ENCODE data around the gene PIK3R6.

Gene PIK3R6

DNA sequence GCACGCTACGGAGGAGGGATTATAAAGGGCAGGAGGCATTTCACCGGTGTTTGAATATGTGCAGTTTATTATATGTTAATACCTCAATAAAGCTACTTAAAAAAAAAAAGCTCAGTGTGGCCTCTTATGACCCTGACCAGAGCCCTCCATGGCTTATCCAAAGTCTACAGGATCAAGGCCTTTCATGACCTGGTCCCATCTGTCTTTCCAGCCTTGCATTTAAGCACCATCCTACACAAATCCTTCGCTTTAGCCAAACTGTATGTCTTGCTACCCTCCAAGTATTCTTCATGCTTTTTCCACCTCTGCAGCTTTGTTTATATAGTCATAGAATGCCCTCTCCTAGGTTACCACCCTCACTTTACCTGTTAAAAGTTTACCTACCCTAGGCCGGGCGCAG lies 74.8 kb downstream of the PIK3R6 start:
- no peak overlapping the region for H3K4me3 ChIP-seq (replicated peaks; ENCODE audit: insufficient read depth, low read length)
- no peak for TF ChIP-seq CTCF (IDR thresholded peaks at IDR 0.05; ENCODE audit: insufficient read depth, low read length)
- TF ChIP-seq POLR2AphosphoS5 (IDR thresholded peaks at IDR 0.05; ENCODE audit: low read depth) = no peak
- TF ChIP-seq GABPA (IDR thresholded peaks at IDR 0.05; ENCODE audit: low read depth) = no peak
- TF ChIP-seq REST (IDR thresholded peaks at IDR 0.05; ENCODE audit: insufficient replicate concordance, low read depth) = no peak
- no peak for TF ChIP-seq SPI1 (IDR thresholded peaks at IDR 0.05; ENCODE audit: borderline replicate concordance, low read depth)
- H3K27ac ChIP-seq (replicated peaks) = no peak overlapping the region
- no peak for DNase-seq (ENCODE audit: low read depth in 1 of 2, low spot score in 1 of 2)
- no peaks in the 10 kb centered on the region for H3K27me3 ChIP-seq (ENCODE audit: insufficient read depth, poor library complexity, severe bottlenecking)

DNA sequence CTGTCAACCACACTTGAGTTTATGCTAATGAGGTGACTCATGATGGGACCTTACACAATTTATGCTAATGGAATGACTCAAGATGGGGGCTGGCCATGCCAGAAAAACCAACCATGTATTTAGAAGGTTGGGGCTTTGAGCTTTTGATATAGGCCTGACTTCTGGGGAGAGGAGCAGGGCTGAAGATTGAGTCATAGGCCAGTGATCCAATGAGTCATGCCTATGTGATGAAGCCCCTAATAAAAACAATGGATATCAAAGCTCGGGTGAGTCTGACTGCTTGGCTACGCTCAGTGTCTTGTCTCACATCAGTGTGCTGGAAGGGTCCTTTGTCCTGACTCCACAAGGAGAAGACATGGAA lies 75.6 kb downstream of the PIK3R6 start:
- no peak overlapping the region for H3K4me3 ChIP-seq (replicated peaks; ENCODE audit: insufficient read depth, low read length)
- no peak for DNase-seq (ENCODE audit: low read depth in 1 of 2, low spot score in 1 of 2)
- H3K27ac ChIP-seq (replicated peaks) = no peak overlapping the region
- TF ChIP-seq REST (IDR thresholded peaks at IDR 0.05; ENCODE audit: insufficient replicate concordance, low read depth) = no peak
- TF ChIP-seq GABPA (IDR thresholded peaks at IDR 0.05; ENCODE audit: low read depth) = no peak
- TF ChIP-seq POLR2AphosphoS5 (IDR thresholded peaks at IDR 0.05; ENCODE audit: low read depth) = no peak
- no peak for TF ChIP-seq CTCF (IDR thresholded peaks at IDR 0.05; ENCODE audit: insufficient read depth, low read length)
- no peak for TF ChIP-seq SPI1 (IDR thresholded peaks at IDR 0.05; ENCODE audit: borderline replicate concordance, low read depth)
- H3K27me3 ChIP-seq (ENCODE audit: insufficient read depth, poor library complexity, severe bottlenecking) = no peaks in the 10 kb centered on the region

- TF ChIP-seq POLR2AphosphoS5 (IDR thresholded peaks at IDR 0.05; ENCODE audit: low read depth) (no peak), REST (IDR thresholded peaks at IDR 0.05; ENCODE audit: insufficient replicate concordance, low read depth) (no peak), CTCF (IDR thresholded peaks at IDR 0.05; ENCODE audit: insufficient read depth, low read length) (no peak), SPI1 (IDR thresholded peaks at IDR 0.05; ENCODE audit: borderline replicate concordance, low read depth) (no peak), GABPA (IDR thresholded peaks at IDR 0.05; ENCODE audit: low read depth) (no peak)
- no peak overlapping the region for H3K27ac ChIP-seq (replicated peaks)
- H3K4me3 ChIP-seq (replicated peaks; ENCODE audit: insufficient read depth, low read length) = no peak overlapping the region
- no peak for DNase-seq (ENCODE audit: low read depth in 1 of 2, low spot score in 1 of 2)
- H3K27me3 ChIP-seq (ENCODE audit: insufficient read depth, poor library complexity, severe bottlenecking) = no peaks in the 10 kb centered on the region
Observed at GRCh38 chr17:8791248-8791909, 76.1 kb downstream of the PIK3R6 start.

All from HL-60 (cell line).